GM12878 (cell line): ENCODE results near the gene KIAA1671.

Source experiments
- BRCA1 ChIP-seq: IDR thresholded peaks from 2 replicates; pipeline ENCODE4 v1.6.1; 2011; ENCODE audit warnings: low read depth, low read length, improper control_type of control experiment
- NFYB ChIP-seq: IDR thresholded peaks from 2 replicates; pipeline ENCODE4 v1.6.1; 2011; ENCODE audit warnings: low read depth, mild to moderate bottlenecking, low read length, improper control_type of control experiment, moderate library complexity; ENCODE audit not compliant: insufficient read depth
- POLR2A ChIP-seq: IDR thresholded peaks from 2 replicates; pipeline ENCODE4 v1.6.1; 2011; ENCODE audit warnings: low read depth, mild to moderate bottlenecking, low read length
- POLR2AphosphoS5 ChIP-seq: IDR thresholded peaks from 2 replicates; pipeline ENCODE4 v1.6.1; 2011; ENCODE audit warnings: mild to moderate bottlenecking, low read length, inconsistent platforms
- ZNF24 ChIP-seq: fragments of 450-650 bp; IDR thresholded peaks from 2 replicates; pipeline ENCODE4 v1.6.1; 2017; ENCODE audit warnings: antibody characterized with exemption, mild to moderate bottlenecking
- TF ChIP-seq, protein P1 (sequence below): IDR thresholded peaks from 2 replicates; pipeline ENCODE4 v1.6.1; 2011; ENCODE audit warnings: low read depth, mild to moderate bottlenecking, low read length, moderate library complexity, borderline replicate concordance; ENCODE audit errors: extremely low read depth
- TF ChIP-seq, protein P2 (sequence below): fragments of 450-650 bp; IDR thresholded peaks from 2 replicates; pipeline ENCODE4 v1.6.1; 2017; ENCODE audit warnings: mild to moderate bottlenecking
- TF ChIP-seq, protein P3 (sequence below), 3 experiments: IDR thresholded peaks in 2 of 3; conservative IDR thresholded peaks in 1 of 3; 2 replicates each; pipeline ENCODE4 v1.5.1; 2011; ENCODE audit warnings: low read depth in 3 of 3, low read length in 3 of 3, mild to moderate bottlenecking in 3 of 3, control low read depth in 2 of 3, moderate library complexity in 2 of 3, inconsistent platforms in 1 of 3, mixed read lengths in 1 of 3; ENCODE audit not compliant: control insufficient read depth in 2 of 3, insufficient read depth in 1 of 3; ENCODE audit errors: extremely low read depth in 1 of 3

DNA sequence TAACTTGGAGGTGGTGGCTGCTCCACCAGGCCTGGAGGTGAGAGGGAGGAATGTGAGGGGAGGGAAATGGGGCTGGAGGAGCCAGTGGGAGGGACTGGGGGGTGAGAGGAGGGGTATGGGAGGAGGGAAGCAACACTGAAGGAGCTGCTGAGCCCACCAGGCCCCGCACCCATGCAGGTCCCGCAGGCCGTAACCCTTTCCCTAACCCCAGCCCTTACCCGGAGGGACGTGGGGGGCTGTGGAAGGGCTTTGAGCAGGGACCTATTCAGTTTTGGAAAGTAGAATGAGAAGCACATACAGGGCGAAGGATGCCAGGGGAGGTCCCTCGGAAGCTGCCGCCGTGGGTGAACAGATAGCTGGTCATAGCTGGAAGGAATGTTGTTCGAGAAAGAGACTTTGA, 213.3 kb downstream of the KIAA1671 start:
- TF ChIP-seq POLR2A: no peak
- TF ChIP-seq, protein P1, sequence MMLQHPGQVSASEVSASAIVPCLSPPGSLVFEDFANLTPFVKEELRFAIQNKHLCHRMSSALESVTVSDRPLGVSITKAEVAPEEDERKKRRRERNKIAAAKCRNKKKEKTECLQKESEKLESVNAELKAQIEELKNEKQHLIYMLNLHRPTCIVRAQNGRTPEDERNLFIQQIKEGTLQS: no peak
- TF ChIP-seq POLR2AphosphoS5: no peak
- TF ChIP-seq NFYB: no peak
- TF ChIP-seq, protein P2, sequence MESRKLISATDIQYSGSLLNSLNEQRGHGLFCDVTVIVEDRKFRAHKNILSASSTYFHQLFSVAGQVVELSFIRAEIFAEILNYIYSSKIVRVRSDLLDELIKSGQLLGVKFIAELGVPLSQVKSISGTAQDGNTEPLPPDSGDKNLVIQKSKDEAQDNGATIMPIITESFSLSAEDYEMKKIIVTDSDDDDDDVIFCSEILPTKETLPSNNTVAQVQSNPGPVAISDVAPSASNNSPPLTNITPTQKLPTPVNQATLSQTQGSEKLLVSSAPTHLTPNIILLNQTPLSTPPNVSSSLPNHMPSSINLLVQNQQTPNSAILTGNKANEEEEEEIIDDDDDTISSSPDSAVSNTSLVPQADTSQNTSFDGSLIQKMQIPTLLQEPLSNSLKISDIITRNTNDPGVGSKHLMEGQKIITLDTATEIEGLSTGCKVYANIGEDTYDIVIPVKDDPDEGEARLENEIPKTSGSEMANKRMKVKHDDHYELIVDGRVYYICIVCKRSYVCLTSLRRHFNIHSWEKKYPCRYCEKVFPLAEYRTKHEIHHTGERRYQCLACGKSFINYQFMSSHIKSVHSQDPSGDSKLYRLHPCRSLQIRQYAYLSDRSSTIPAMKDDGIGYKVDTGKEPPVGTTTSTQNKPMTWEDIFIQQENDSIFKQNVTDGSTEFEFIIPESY: no peak
- no peak for TF ChIP-seq BRCA1
- no peak for TF ChIP-seq ZNF24
- TF ChIP-seq, protein P3, sequence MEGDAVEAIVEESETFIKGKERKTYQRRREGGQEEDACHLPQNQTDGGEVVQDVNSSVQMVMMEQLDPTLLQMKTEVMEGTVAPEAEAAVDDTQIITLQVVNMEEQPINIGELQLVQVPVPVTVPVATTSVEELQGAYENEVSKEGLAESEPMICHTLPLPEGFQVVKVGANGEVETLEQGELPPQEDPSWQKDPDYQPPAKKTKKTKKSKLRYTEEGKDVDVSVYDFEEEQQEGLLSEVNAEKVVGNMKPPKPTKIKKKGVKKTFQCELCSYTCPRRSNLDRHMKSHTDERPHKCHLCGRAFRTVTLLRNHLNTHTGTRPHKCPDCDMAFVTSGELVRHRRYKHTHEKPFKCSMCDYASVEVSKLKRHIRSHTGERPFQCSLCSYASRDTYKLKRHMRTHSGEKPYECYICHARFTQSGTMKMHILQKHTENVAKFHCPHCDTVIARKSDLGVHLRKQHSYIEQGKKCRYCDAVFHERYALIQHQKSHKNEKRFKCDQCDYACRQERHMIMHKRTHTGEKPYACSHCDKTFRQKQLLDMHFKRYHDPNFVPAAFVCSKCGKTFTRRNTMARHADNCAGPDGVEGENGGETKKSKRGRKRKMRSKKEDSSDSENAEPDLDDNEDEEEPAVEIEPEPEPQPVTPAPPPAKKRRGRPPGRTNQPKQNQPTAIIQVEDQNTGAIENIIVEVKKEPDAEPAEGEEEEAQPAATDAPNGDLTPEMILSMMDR (IDR thresholded peaks at IDR 0.05 in 2 of 3, conservative IDR thresholded peaks at IDR 0.05 in 1 of 3; ENCODE audit: control insufficient read depth in 2 of 3, extremely low read depth in 1 of 3, insufficient read depth in 1 of 3, low read depth in 3 of 3, low read length in 3 of 3): no peak
